HepG2 (cell line): ENCODE measurements around the gene GPAM. TPM values are rescaled to one million over a fixed set of nuclear protein-coding genes. Genes with fewer than 3 reads are reported as not detected.

ENCODE experiments used
- ARID5B ChIP-seq: IDR thresholded peaks from 2 replicates; pipeline ENCODE4 v1.4.0; 2020; ENCODE audit warnings: mild to moderate bottlenecking, missing genetic modification reagents
- ARNTL ChIP-seq: sonication (generic); formaldehyde crosslinking; IDR thresholded peaks from 2 replicates; pipeline ENCODE4 v1.4.0; 2020; ENCODE audit warnings: mild to moderate bottlenecking, missing genetic modification reagents
- BORCS8-MEF2B ChIP-seq: sonication (generic); formaldehyde crosslinking; IDR thresholded peaks from 2 replicates; pipeline ENCODE4 v1.8.0; 2022; ENCODE audit warnings: mild to moderate bottlenecking, missing genetic modification reagents
- FOXO1 ChIP-seq: sonication (generic); formaldehyde crosslinking; IDR thresholded peaks from 2 replicates; pipeline ENCODE4 v1.4.0; 2020; ENCODE audit warnings: missing genetic modification reagents
- HNF4G ChIP-seq, 2 experiments: sonication (generic) in 1 of 2; formaldehyde crosslinking in 1 of 2; IDR thresholded peaks; 2 replicates each; pipeline versions ENCODE4 v1.4.0 to v1.6.1; 2011 to 2020; ENCODE audit warnings: borderline replicate concordance in 2 of 2, low read depth in 2 of 2, mild to moderate bottlenecking in 2 of 2, low read length in 1 of 2, missing genetic modification reagents in 1 of 2, moderate library complexity in 1 of 2
- NFATC3 ChIP-seq: sonication (generic); formaldehyde crosslinking; IDR thresholded peaks from 2 replicates; pipeline ENCODE4 v1.5.1; 2020; ENCODE audit warnings: mild to moderate bottlenecking, missing genetic modification reagents
- NR2C2 ChIP-seq: sonication (generic); formaldehyde crosslinking; IDR thresholded peaks from 2 replicates; pipeline ENCODE4 v1.4.0; 2020; ENCODE audit warnings: missing genetic modification reagents, mild to moderate bottlenecking, moderate library complexity, borderline replicate concordance
- PAWR ChIP-seq: sonication (generic); formaldehyde crosslinking; IDR thresholded peaks from 2 replicates; pipeline ENCODE4 v1.4.0; 2020; ENCODE audit warnings: missing genetic modification reagents, mild to moderate bottlenecking, borderline replicate concordance
- PHF8 ChIP-seq: sonication (generic); formaldehyde crosslinking; IDR thresholded peaks from 2 replicates; pipeline ENCODE4 v1.5.0; 2020; ENCODE audit warnings: missing genetic modification reagents
- SAFB2 ChIP-seq: sonication (generic); formaldehyde crosslinking; IDR thresholded peaks from 2 replicates; pipeline ENCODE4 v1.5.1; 2020; ENCODE audit warnings: missing genetic modification reagents, low read depth, mild to moderate bottlenecking, borderline replicate concordance
- U2AF1 ChIP-seq: fragments of 200-400 bp; formaldehyde crosslinking; optimal IDR thresholded peaks from 2 replicates; pipeline ENCODE3; 2017; ENCODE audit warnings: mild to moderate bottlenecking, low read depth, low read length
- ZBTB34 ChIP-seq: sonication (generic); formaldehyde crosslinking; IDR thresholded peaks from 2 replicates; pipeline ENCODE4 v1.8.0; 2022; ENCODE audit warnings: mild to moderate bottlenecking, missing genetic modification reagents
- ZBTB38 ChIP-seq: sonication (generic); formaldehyde crosslinking; IDR thresholded peaks from 2 replicates; pipeline ENCODE4 v1.5.1; 2020; ENCODE audit warnings: mild to moderate bottlenecking, missing genetic modification reagents
- ZFP62 ChIP-seq: sonication (generic); formaldehyde crosslinking; IDR thresholded peaks from 2 replicates; pipeline ENCODE4 v1.4.0; 2020; ENCODE audit warnings: missing genetic modification reagents
- ZNF235 ChIP-seq: sonication (generic); formaldehyde crosslinking; IDR thresholded peaks from 2 replicates; pipeline ENCODE4 v1.8.1; 2023; ENCODE audit warnings: mild to moderate bottlenecking, missing genetic modification reagents, borderline replicate concordance
- ZNF329 ChIP-seq: sonication (generic); formaldehyde crosslinking; IDR thresholded peaks from 2 replicates; pipeline ENCODE4 v1.9.0; 2021; ENCODE audit warnings: low read depth, mild to moderate bottlenecking, missing genetic modification reagents
- ZNF543 ChIP-seq: sonication (generic); formaldehyde crosslinking; IDR thresholded peaks from 2 replicates; pipeline ENCODE4 v1.4.0; 2020; ENCODE audit warnings: mild to moderate bottlenecking, missing genetic modification reagents
- ZNF644 ChIP-seq: IDR thresholded peaks from 2 replicates; pipeline ENCODE4 v1.6.1; 2016; ENCODE audit warnings: low read depth
- ZNF766 ChIP-seq: sonication (generic); formaldehyde crosslinking; IDR thresholded peaks from 2 replicates; pipeline ENCODE4 v1.5.0; 2020; ENCODE audit warnings: missing genetic modification reagents, borderline replicate concordance
- ZSCAN22 ChIP-seq: sonication (generic); formaldehyde crosslinking; IDR thresholded peaks from 2 replicates; pipeline ENCODE4 v1.4.0; 2020; ENCODE audit warnings: mild to moderate bottlenecking, missing genetic modification reagents
- ZSCAN29 ChIP-seq: sonication (generic); formaldehyde crosslinking; conservative IDR thresholded peaks from 2 replicates; pipeline ENCODE4 v1.4.0; 2020; ENCODE audit warnings: mild to moderate bottlenecking, missing genetic modification reagents
- ZSCAN31 ChIP-seq: sonication (generic); formaldehyde crosslinking; IDR thresholded peaks from 2 replicates; pipeline ENCODE4 v1.5.0; 2020; ENCODE audit warnings: low read depth, mild to moderate bottlenecking, missing genetic modification reagents
- polyA plus RNA-seq, 8 experiments: library from polyadenylated mRNA; depleted of rRNA in 3 of 8; stranded (reverse) in 7 of 8; unstranded in 1 of 8; fragments of >200 nt; fragmentation: Illumina TruSeq in 4 of 8; extraction: Trizol in 4 of 8; gene quantifications; 2 replicates each; pipeline versions ENCODE4 v1.2.1 to v1.2.3, GENCODE V29; 2011 to 2016; ENCODE audit warnings: low read depth in 4 of 8, missing spikeins in 1 of 8, mixed read lengths in 1 of 8; ENCODE audit not compliant: insufficient read depth in 1 of 8
- total RNA-seq, 5 experiments: library from RNA; depleted of rRNA; stranded (reverse); fragments of >200 nt; fragmentation: Illumina TruSeq; extraction: Trizol; gene quantifications; 2 replicates each; pipeline ENCODE4 v1.2.3, GENCODE V29; 2016; ENCODE audit warnings: low read depth in 1 of 5
- TF ChIP-seq, protein P1 (sequence below): sonication (generic); formaldehyde crosslinking; IDR thresholded peaks from 2 replicates; pipeline ENCODE4 v1.5.0; 2020; ENCODE audit warnings: mild to moderate bottlenecking, missing genetic modification reagents, borderline replicate concordance

Gene GPAM
- total and polyA plus RNA-seq, 2 of the 13 experiments (the other 11 are each of a cell fraction or from before 2014, with no cell fraction given), result 36.8 to 140 TPM

DNA sequence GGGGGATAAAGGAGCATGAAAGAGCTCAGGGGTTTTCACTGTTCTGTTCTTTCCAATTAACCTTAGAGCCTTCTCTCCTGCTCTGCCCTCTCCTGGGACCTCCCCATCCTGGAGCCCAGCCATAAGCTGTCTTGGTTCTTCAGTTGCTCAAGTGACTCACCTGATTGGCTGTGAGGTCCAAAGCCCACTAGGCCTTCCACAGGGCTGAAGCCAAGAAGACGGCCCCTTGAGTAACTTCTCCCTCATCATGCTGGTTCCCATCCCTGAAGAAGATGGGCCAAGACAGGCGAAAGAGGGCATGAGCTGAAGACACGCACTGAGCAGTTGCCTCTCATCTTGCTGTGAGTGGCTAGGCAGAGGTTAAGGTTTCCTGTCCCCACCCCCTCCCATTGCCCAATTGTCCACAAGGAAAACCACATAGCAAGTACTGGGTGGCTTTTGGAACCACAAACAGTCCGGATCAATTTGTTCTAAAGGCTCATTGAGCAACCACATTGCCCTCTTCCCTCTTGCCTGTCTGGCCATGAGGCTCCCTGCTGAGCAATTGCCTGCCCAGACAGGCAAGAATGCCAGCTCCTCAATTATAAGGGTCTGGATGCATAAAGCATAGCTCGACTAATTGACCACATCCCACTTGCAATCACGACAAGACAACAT is 43.9 kb upstream of the GPAM start (continued):
- TF ChIP-seq PHF8 (peak; percentile 50; the same call in 1 of the 2 replicates), ZNF543 (CRISPR knock-in tag) (peak; percentile 78; the same call in 1 of the 2 replicates), ZBTB34 (CRISPR knock-in tag) (peak; percentile 90), ZBTB38 (CRISPR knock-in tag) (peak; percentile 82), ZSCAN31 (CRISPR knock-in tag) (peak; percentile 90; the same call in 1 of the 2 replicates), ZFP62 (CRISPR knock-in tag) (no peak), NFATC3 (peak; percentile 90; the same call in 1 of the 2 replicates), ARNTL (CRISPR knock-in tag) (peak; percentile 47; the same call in 1 of the 2 replicates), BORCS8-MEF2B (CRISPR knock-in tag) (peak; percentile 76), ZNF235 (CRISPR knock-in tag) (no peak), ARID5B (CRISPR knock-in tag) (peak; percentile 88), PAWR (CRISPR knock-in tag) (no peak), FOXO1 (CRISPR knock-in tag) (peak; percentile 17; the same call in 1 of the 2 replicates), ZNF644 (CRISPR knock-in tag) (peak; percentile 85), ZNF329 (peak; percentile 72; the same call in 1 of the 2 replicates), SAFB2 (peak; percentile 43; the same call in 1 of the 2 replicates), U2AF1 (no peak), HNF4G (IDR thresholded peaks at IDR 0.05; ENCODE audit: borderline replicate concordance, low read depth, low read length) (peak; percentile 93), HNF4G (CRISPR knock-in tag; IDR thresholded peaks at IDR 0.05; ENCODE audit: borderline replicate concordance, low read depth) (no peak; the same call in 1 of the 2 replicates), ZNF766 (CRISPR knock-in tag) (peak; percentile 54), ZSCAN29 (CRISPR knock-in tag) (peak; percentile 78), NR2C2 (CRISPR knock-in tag) (peak; percentile 75), ZSCAN22 (CRISPR knock-in tag) (peak; percentile 48; the same call in 1 of the 2 replicates)
- TF ChIP-seq, protein P1, sequence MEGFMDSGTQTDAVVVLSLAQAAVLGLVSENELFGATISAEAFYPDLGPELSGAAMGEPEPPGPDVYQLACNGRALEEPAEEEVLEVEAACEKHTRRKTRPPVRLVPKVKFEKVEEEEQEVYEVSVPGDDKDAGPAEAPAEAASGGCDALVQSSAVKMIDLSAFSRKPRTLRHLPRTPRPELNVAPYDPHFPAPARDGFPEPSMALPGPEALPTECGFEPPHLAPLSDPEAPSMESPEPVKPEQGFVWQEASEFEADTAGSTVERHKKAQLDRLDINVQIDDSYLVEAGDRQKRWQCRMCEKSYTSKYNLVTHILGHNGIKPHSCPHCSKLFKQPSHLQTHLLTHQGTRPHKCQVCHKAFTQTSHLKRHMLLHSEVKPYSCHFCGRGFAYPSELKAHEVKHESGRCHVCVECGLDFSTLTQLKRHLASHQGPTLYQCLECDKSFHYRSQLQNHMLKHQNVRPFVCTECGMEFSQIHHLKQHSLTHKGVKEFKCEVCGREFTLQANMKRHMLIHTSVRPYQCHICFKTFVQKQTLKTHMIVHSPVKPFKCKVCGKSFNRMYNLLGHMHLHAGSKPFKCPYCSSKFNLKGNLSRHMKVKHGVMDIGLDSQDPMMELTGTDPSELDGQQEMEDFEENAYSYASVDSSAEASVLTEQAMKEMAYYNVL, result no peak; the same call in 1 of the 2 replicates
